CD14-positive monocyte (primary cell): ENCODE data around the gene OR13C5. TPM values are rescaled to one million over a fixed set of nuclear protein-coding genes. Genes with fewer than 3 reads are reported as not detected.

Source experiments
- DNase-seq, 3 donors: peaks; one replicate each; pipeline ENCODE4 v3.0.0-alpha.2; 2011 to 2022
- H2AFZ ChIP-seq: 2 replicates; pipeline ENCODE4 v1.6.0; 2012; ENCODE audit warnings: mild to moderate bottlenecking, low read depth, low read length, inconsistent platforms; ENCODE audit not compliant: insufficient read depth, poor library complexity, severe bottlenecking
- H3K27ac ChIP-seq, 2 donors: 1 replicate in 1 of 2; 2 replicates in 1 of 2; pipeline ENCODE4 v1.5.1; 2012 to 2013; ENCODE audit warnings: low read length in 2 of 2, control low read depth in 1 of 2, inconsistent platforms in 1 of 2, low read depth in 1 of 2, mild to moderate bottlenecking in 1 of 2
- H3K27me3 ChIP-seq, 2 donors: one replicate each; pipeline versions ENCODE4 v1.6.0 to v1.6.1; 2011 to 2013; ENCODE audit warnings: low read length in 2 of 2; ENCODE audit not compliant: control insufficient read depth in 2 of 2, insufficient read depth in 2 of 2
- H3K36me3 ChIP-seq, 2 donors: replicated peaks in 1 of 2; 1 replicate in 1 of 2; 2 replicates in 1 of 2; pipeline versions ENCODE4 v1.5.1 to v1.6.1; 2012 to 2013; ENCODE audit warnings: low read length in 2 of 2, control low read depth in 1 of 2, inconsistent platforms in 1 of 2, mild to moderate bottlenecking in 1 of 2; ENCODE audit not compliant: insufficient read depth in 2 of 2, control insufficient read depth in 1 of 2
- H3K4me1 ChIP-seq, 2 donors: 1 replicate in 1 of 2; 2 replicates in 1 of 2; pipeline versions ENCODE4 v1.5.1 to v1.6.1; 2012 to 2013; ENCODE audit warnings: low read length in 2 of 2, control low read depth in 1 of 2, inconsistent platforms in 1 of 2, mild to moderate bottlenecking in 1 of 2, moderate library complexity in 1 of 2; ENCODE audit not compliant: insufficient read depth in 2 of 2, control insufficient read depth in 1 of 2
- H3K4me2 ChIP-seq: replicated peaks from 2 replicates; pipeline ENCODE3; 2012; ENCODE audit warnings: low read length, moderate library complexity, mild to moderate bottlenecking; ENCODE audit not compliant: poor library complexity, severe bottlenecking; ENCODE audit errors: extremely low read depth
- H3K4me3 ChIP-seq, 3 experiments: fragments of 200-600 bp in 1 of 3; sonication (generic) in 1 of 3; replicated peaks in 1 of 3; 1 replicate in 2 of 3; 2 replicates in 1 of 3; pipeline ENCODE4 v1.5.1; 2011 to 2013; ENCODE audit warnings: low read length in 3 of 3, mild to moderate bottlenecking in 3 of 3, control low read depth in 2 of 3, low read depth in 2 of 3, inconsistent platforms in 1 of 3, moderate library complexity in 1 of 3
- H3K79me2 ChIP-seq: 2 replicates; pipeline ENCODE4 v1.6.0; 2012; ENCODE audit warnings: mild to moderate bottlenecking, control low read depth, inconsistent platforms, low read length, moderate library complexity; ENCODE audit not compliant: insufficient read depth
- H3K9ac ChIP-seq: 2 replicates; pipeline ENCODE4 v1.6.0; 2017; ENCODE audit warnings: low read length, mild to moderate bottlenecking; ENCODE audit not compliant: insufficient read depth, poor library complexity, severe bottlenecking
- H3K9me3 ChIP-seq, 2 donors: replicated peaks in 1 of 2; 1 replicate in 1 of 2; 2 replicates in 1 of 2; pipeline versions ENCODE4 v1.5.1 to v1.6.1; 2012 to 2013; ENCODE audit warnings: low read length in 2 of 2, control low read depth in 1 of 2; ENCODE audit not compliant: control insufficient read depth in 1 of 2, insufficient read depth in 1 of 2
- H4K20me1 ChIP-seq: 2 replicates; pipeline ENCODE4 v1.6.0; 2012; ENCODE audit warnings: mild to moderate bottlenecking, low read length, control low read depth, moderate library complexity; ENCODE audit not compliant: insufficient read depth
- H3K27ac Mint-ChIP-seq, 7 donors: one replicate each; pipeline ENCODE4 v1.8.0; 2020; ENCODE audit warnings: mild to moderate bottlenecking in 7 of 7, mixed read lengths in 7 of 7, moderate library complexity in 6 of 7, inconsistent platforms in 2 of 7
- H3K27me3 Mint-ChIP-seq, 3 donors: one replicate each; pipeline ENCODE4 v1.8.0; 2021 to 2022; ENCODE audit warnings: low read depth in 3 of 3, mild to moderate bottlenecking in 3 of 3, mixed read lengths in 3 of 3, moderate library complexity in 3 of 3, inconsistent platforms in 1 of 3
- H3K36me3 Mint-ChIP-seq, 2 donors: one replicate each; pipeline ENCODE4 v1.8.0; 2020; ENCODE audit warnings: mixed read lengths in 2 of 2, inconsistent platforms in 1 of 2, mild to moderate bottlenecking in 1 of 2
- H3K4me1 Mint-ChIP-seq: one replicate; pipeline ENCODE4 v1.8.0; 2020; ENCODE audit warnings: mild to moderate bottlenecking, mixed read lengths
- H3K4me3 Mint-ChIP-seq, 2 donors: one replicate each; pipeline ENCODE4 v1.8.0; 2020; ENCODE audit warnings: mild to moderate bottlenecking in 2 of 2, mixed read lengths in 2 of 2, moderate library complexity in 1 of 2
- H3K9me3 Mint-ChIP-seq, 7 donors: one replicate each; pipeline ENCODE4 v1.8.0; 2020 to 2022; ENCODE audit warnings: mixed read lengths in 7 of 7, mild to moderate bottlenecking in 6 of 7, moderate library complexity in 6 of 7, inconsistent platforms in 2 of 7
- CTCF ChIP-seq: fragments of 200-600 bp; IDR thresholded peaks from one replicate; pipeline ENCODE4 v1.8.0; 2022; ENCODE audit warnings: antibody characterized with exemption, mild to moderate bottlenecking
- WGBS: methylation state at CpG from one replicate; pipeline ENCODE4 v1.1.5; 2013; ENCODE audit warnings: missing lambda C conversion rate; ENCODE audit not compliant: insufficient coverage; 5-methylcytosine and 5-hydroxymethylcytosine counted together
- intact Hi-C, 2 donors: fragments of 100-400 bp; cut with micrococcal nuclease; formaldehyde crosslinking; loops; one replicate each; pipeline versions ENCODE4 v1.15.0 to v1.15.1; 2023
- polyA plus RNA-seq, 3 donors: library from polyadenylated mRNA; depleted of rRNA in 1 of 3; unstranded in 2 of 3; stranded (reverse) in 1 of 3; fragments of 300-500 nt in 2 of 3; fragments of >200 nt in 1 of 3; fragmentation: Illumina TruSeq in 2 of 3; gene quantifications; 1 replicate in 2 of 3; 2 replicates in 1 of 3; pipeline ENCODE4 v1.2.3, GENCODE V29; 2012 to 2021

Gene OR13C5
- polyA plus RNA-seq, 3 donors = not detected

- WGBS = no CpG with 5 or more reads among the region's 2 CpGs
- no peak within 1 kb of the TSS for H3K4me2 ChIP-seq
- no peak within 1 kb of the TSS for H3K4me3 Mint-ChIP-seq
Observed at GRCh38 chr9:104618104-104618503, 18.9 kb upstream of the OR13C5 start, which contains the start of gene OR13C9. Gene OR13C9 (minus strand): TSS chr9:104618204. CDS start chr9:104618204, 0 bp downstream.

GRCh38 chr9:104617418-104617817, 18.2 kb upstream of the OR13C5 start:
- intact Hi-C loops = no loop called here
- no peak for TF ChIP-seq CTCF

More at GRCh38 chr9:104618104-104618503, 18.9 kb upstream of the OR13C5 start, which contains the start of gene OR13C9:
- Histone ChIP-seq H3K4me1 (no peaks in the 10 kb centered on the region), H3K4me3 (no peak within 1 kb of the TSS), H3K27ac (no peak within 1 kb of the TSS), H3K27me3 (no peaks in the 10 kb centered on the region), H3K9ac (no peak within 1 kb of the TSS), H3K36me3 (no peaks in the 10 kb centered on the region), H4K20me1 (no peaks in the 10 kb centered on the region), H3K79me2 (no peaks in the 10 kb centered on the region), H3K9me3 (no peaks in the 10 kb centered on the region), H2AFZ (no peak within 1 kb of the TSS)
- TF ChIP-seq CTCF = no peak
- H3K36me3 Mint-ChIP-seq = no peaks in the 10 kb centered on the region
- DNase-seq = no peak
- peaks cover 0 to 3% (median 0%) of the 10 kb centered on the region in 7 donors for H3K9me3 Mint-ChIP-seq
- no peaks in the 10 kb centered on the region for H3K4me1 Mint-ChIP-seq
- no peak within 1 kb of the TSS for H3K27ac Mint-ChIP-seq
- peaks cover 0 to 2% (median 0%) of the 10 kb centered on the region in 3 donors for H3K27me3 Mint-ChIP-seq
- intact Hi-C loops = no loop called here

More at GRCh38 chr9:104617418-104617817, 18.2 kb upstream of the OR13C5 start:
- Histone ChIP-seq H3K9me3 (no peaks in the 10 kb centered on the region), H3K27ac (no peak overlapping the region), H4K20me1 (no peaks in the 10 kb centered on the region), H2AFZ (no peak overlapping the region), H3K4me3 (no peak overlapping the region), H3K27me3 (no peaks in the 10 kb centered on the region), H3K36me3 (no peaks in the 10 kb centered on the region), H3K4me1 (no peaks in the 10 kb centered on the region), H3K4me2 (no peak overlapping the region), H3K9ac (no peak overlapping the region), H3K79me2 (no peaks in the 10 kb centered on the region)
- Mint-ChIP-seq H3K36me3 (no peaks in the 10 kb centered on the region), H3K4me3 (no peak overlapping the region), H3K27ac (no peak overlapping the region), H3K9me3 (peaks cover 0 to 3% (median 0%) of the 10 kb centered on the region in 7 donors), H3K4me1 (no peaks in the 10 kb centered on the region), H3K27me3 (peaks cover 0 to 2% (median 0%) of the 10 kb centered on the region in 3 donors)
- no peak for DNase-seq
